ENCODE measurements around the gene ACAD8.
"Not testable (repeated sequence)": the region's sequence is repeated elsewhere in the genome, so short reads cannot be mapped to it uniquely, and the experiment has no call there.

The ACAD8 gene

GRCh38 chr11:134238956-134239355 lies 14.4 kb upstream of the ACAD8 start:
- DNase-seq: no peak

DNA sequence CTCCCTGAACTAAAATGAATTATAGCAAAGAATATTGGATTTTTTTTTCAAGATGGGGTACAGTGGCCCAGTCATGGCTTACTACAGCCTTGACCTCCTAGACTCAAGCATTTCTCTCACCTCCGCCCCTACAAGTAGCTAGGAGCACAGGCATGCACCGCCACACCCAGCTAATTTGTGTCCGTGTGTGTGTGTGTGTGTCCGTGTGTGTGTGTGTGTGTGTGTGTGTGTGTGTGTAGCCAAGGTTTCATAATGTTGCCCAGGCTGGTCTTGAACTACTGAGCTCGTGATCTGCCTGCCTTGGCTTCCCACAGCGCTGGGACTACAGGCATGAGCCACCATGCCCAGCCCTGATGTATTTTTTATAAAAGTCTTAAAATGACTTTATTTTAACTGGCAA lies 12.8 kb upstream of the ACAD8 start:
- DNase-seq: no peak

- no peak for DNase-seq
Observed at GRCh38 chr11:134242376-134242775, 11.0 kb upstream of the ACAD8 start.

- DNase-seq: no peak
Observed at GRCh38 chr11:134243913-134244312, 9.5 kb upstream of the ACAD8 start.

- no peak for DNase-seq
Observed at GRCh38 chr11:134244593-134244992, 8.8 kb upstream of the ACAD8 start.

DNA sequence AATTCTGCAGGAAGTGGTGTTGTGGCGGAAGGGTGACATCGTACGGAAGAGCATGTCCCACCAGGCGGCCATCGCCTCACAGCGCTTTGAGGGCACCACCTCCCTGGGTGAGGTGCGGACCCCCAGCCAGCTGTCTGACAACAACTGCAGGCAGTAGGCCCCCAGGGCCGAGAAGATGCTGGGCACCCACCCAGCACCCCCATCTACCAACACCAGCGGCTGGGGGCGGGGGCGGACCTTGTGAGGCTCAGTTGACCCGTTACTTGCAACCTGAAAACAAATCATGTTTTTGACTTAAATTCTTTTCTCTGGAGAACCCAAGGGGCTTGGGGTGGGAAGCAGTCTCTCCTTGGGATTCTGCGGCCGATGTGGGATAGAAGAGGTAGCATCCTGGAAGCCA lies 7.9 kb upstream of the ACAD8 start:
- DNase-seq: no peak

- no peak for DNase-seq
Observed at GRCh38 chr11:134246100-134246499, 7.3 kb upstream of the ACAD8 start.

- no peak for DNase-seq
Observed at GRCh38 chr11:134246678-134247077, 6.7 kb upstream of the ACAD8 start.

DNA sequence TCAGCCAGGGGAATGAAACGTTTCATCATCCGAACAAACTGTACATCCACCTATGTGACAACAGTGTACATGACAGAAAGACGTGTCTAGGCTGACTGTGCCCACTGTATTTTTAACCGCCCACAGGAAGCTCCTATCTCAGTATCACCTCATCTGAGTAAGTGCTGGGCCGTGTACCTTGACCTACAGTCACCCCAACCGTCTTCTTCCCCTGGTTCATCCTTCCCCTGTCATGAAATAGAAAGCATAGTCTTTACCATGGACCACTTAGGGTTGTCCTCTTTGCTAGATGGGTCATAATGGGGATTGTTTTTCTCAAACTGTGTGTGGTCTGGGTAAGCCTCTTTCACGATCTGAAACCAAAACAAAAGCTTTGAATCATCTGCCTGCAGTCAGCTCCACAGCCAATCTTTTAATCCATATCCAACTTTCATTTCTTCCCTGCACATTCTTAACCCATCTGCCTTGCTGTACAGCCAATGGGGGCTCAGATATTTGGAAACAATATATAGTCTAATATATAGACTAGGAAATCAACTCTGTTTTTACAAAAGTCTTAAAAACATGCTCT lies 4.4 kb upstream of the ACAD8 start:
- DNase-seq: no peak

GRCh38 chr11:134250246-134250645 lies 3.1 kb upstream of the ACAD8 start:
- no peak for DNase-seq

- DNase-seq: no peak
Observed at GRCh38 chr11:134250675-134251074, 2.7 kb upstream of the ACAD8 start.

- DNase-seq: peak in 9 of 58 donors; percentile 28 to 67 (median 49)
Observed at GRCh38 chr11:134252346-134253187, 801 bp upstream of the ACAD8 start.

- DNase-seq: no peak
Observed at GRCh38 chr11:134254433-134255183, 1.2 kb downstream of the ACAD8 start.

GRCh38 chr11:134255184-134255561 lies 1.8 kb downstream of the ACAD8 start:
- DNase-seq: not testable (repeated sequence)

DNA sequence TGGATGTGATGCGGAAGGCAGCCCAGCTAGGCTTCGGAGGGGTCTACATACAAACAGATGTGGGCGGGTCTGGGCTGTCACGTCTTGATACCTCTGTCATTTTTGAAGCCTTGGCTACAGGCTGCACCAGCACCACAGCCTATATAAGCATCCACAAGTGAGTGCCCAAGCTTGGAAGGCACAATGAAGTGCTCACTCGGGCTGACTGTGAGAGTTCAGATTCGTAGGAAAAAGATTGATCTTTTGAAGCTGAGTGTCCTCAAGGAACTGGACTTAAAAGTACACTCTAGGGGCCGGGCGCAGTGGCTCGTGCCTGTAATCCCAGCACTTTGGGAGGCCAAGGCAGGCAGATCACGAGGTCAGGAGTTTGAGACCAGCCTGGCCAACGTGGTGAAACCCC lies 3.7 kb downstream of the ACAD8 start:
- DNase-seq: no peak

GRCh38 chr11:134258577-134258976 lies 5.2 kb downstream of the ACAD8 start:
- no peak for DNase-seq

- no peak for DNase-seq
Observed at GRCh38 chr11:134260503-134260902, 7.1 kb downstream of the ACAD8 start.

DNA sequence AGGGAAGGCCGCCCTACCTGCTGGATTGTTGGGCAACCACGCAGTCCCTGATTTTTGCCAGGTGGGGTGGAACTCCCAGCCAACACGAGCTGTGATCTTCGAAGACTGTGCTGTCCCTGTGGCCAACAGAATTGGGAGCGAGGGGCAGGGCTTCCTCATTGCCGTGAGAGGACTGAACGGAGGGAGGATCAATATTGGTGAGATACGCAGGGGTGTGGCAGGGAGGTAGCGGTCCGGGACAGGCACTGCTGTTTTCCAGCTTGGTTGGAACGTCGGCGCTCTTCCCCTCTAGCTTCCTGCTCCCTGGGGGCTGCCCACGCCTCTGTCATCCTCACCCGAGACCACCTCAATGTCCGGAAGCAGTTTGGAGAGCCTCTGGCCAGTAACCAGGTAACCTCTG lies 7.6 kb downstream of the ACAD8 start:
- no peak for DNase-seq

DNA sequence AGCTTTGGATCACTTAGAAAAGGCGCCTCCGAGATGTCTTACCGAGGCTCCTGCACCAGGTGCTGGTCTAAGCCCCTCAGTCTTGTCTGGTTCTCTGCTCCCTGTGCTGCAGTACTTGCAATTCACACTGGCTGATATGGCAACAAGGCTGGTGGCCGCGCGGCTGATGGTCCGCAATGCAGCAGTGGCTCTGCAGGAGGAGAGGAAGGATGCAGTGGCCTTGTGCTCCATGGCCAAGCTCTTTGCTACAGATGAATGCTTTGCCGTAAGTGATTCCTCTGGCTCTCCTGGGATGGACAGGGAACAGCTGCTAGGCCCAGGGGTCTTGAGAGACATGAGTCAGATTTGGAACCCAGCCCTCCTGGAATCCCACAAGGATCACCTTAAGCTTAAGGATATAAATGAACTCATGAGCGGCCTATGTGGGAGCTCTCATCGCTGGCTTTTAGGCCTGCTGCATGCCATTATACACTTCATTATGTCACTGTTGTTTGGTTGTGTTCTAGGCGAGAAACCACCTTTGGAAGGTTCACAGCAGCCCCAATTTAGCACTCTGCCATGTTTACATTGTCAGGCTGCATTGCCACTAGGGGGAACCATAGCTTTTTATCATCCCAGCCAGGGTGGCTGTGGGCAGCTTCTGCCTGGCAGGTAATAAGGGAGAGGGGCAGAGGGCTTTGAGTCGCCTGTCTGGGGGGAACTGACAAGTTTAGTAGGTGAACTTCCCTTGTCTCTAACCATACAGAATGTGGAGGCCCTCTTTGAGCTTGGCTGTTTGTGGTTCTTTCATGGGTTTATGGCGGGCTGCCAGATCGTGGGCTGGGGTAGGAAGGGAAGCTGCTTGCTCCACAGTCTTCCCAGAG lies 8.5 kb downstream of the ACAD8 start:
- no peak for DNase-seq

DNA sequence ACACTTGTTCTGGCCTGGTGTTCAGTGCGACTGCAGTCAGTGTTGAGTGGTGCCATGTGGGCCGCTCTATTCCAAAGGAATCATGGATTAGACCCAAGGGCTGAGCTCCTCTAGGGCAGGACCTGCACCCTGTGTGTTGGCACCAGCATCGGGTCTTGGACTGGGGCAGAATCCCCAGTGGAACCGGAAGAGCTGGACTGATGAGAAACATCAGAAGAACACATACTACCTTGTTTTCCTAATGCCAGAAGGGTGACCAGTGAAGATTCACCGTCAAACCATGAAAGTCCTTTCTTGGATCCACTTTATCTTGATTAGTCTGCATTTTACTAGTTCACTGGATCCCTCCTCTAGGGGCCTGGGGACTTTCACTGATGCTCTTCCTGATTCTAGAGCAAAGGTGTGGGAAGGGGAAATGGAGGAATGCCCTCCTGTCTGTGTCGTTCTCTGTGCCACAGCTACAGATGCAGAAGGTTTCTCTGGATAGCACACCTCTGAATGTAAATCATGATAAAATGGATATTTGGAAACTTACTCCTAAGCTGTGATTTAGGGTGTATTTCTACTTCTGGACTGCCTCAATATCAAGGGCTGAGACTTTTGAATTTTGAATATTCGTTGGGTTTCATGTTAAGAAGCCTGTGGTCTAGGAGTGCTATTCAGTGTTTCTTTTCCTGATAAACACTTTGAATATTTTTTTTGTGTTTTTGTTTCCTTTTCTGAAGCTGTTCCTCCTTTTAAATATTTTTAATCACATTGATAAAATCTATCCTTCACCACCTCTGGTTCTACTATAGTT lies 11.8 kb downstream of the ACAD8 start:
- no peak for DNase-seq

DNA sequence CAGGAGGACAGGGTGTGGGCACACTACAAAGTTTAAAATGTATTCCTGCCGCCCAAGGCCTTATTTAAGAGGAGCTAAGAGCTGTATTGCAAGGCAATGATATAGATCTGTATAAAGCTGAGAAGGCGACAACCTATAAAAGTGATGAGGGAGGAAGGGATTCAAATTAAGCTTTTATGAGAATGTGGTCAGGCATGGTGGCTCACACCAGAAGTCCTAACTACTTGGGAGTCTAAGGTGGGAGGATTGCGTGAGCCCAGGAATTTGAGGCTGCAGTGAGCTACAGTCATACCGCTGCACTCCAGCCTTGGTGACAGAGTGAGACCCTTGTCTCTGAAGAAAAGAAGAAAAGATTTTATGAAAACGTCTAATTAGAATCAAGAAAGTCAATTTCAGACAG lies 13.1 kb downstream of the ACAD8 start:
- no peak for DNase-seq
